ENCODE measurements around the gene PSMD13.
A peak's percentile ranks its signal among the peaks of the same experiment; 100 is the strongest.
"Not testable (repeated sequence)": the region's sequence is repeated elsewhere in the genome, so short reads cannot be mapped to it uniquely, and the experiment has no call there.

The PSMD13 gene

DNA sequence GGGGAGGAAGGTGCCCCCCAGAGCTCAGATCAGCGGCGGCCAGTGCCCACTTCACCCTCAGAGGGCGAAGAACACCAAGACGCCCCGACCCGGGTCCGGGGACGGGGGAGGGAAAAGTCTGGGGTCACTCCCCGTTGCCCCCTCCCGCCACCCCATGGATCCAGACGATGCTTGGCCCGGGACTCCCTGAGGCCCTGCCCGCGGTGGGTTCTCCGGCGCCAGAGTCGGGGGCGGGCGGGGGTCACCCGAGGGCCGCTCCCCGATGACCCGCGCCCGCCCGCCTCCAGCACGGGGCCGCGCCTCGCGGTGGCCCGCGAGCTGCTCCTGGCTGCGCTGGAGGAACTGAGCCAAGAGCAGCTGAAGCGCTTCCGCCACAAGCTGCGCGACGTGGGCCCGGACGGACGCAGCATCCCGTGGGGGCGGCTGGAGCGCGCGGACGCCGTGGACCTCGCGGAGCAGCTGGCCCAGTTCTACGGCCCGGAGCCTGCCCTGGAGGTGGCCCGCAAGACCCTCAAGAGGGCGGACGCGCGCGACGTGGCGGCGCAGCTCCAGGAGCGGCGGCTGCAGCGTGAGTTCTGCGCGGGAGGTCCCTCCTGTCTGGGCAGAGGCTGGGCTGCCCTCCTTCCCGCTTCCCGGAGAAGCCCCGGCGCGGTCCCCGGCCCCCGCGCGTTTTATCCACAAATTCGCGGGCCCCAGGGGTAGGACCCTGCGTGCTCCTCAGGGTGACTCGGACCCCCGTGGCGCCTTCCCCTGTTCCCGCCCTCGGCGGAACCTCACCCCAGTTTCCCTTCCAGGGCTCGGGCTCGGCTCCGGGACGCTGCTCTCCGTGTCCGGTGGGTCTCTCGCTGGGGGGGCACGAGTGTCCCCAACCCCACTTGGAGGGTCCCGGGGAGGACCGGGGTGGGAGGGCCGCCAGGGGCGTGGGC lies 42.5 kb downstream of the PSMD13 start:
- no peak for DNase-seq

DNA sequence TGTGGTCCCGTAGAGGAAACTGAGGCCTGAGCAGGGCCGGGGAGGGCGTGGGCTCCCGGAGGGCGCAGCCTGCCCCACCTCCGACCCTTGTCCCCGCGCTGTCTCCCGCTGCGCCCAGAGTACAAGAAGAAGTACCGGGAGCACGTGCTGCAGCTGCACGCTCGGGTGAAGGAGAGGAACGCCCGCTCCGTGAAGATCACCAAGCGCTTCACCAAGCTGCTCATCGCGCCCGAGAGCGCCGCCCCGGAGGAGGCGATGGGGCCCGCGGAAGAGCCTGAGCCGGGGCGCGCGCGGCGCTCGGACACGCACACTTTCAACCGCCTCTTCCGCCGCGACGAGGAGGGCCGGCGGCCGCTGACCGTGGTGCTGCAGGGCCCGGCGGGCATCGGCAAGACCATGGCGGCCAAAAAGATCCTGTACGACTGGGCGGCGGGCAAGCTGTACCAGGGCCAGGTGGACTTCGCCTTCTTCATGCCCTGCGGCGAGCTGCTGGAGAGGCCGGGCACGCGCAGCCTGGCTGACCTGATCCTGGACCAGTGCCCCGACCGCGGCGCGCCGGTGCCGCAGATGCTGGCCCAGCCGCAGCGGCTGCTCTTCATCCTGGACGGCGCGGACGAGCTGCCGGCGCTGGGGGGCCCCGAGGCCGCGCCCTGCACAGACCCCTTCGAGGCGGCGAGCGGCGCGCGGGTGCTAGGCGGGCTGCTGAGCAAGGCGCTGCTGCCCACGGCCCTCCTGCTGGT lies 43.4 kb downstream of the PSMD13 start:
- no peak for DNase-seq

DNA sequence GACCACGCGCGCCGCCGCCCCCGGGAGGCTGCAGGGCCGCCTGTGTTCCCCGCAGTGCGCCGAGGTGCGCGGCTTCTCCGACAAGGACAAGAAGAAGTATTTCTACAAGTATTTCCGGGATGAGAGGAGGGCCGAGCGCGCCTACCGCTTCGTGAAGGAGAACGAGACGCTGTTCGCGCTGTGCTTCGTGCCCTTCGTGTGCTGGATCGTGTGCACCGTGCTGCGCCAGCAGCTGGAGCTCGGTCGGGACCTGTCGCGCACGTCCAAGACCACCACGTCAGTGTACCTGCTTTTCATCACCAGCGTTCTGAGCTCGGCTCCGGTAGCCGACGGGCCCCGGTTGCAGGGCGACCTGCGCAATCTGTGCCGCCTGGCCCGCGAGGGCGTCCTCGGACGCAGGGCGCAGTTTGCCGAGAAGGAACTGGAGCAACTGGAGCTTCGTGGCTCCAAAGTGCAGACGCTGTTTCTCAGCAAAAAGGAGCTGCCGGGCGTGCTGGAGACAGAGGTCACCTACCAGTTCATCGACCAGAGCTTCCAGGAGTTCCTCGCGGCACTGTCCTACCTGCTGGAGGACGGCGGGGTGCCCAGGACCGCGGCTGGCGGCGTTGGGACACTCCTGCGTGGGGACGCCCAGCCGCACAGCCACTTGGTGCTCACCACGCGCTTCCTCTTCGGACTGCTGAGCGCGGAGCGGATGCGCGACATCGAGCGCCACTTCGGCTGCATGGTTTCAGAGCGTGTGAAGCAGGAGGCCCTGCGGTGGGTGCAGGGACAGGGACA lies 44.1 kb downstream of the PSMD13 start:
- no peak for DNase-seq

DNA sequence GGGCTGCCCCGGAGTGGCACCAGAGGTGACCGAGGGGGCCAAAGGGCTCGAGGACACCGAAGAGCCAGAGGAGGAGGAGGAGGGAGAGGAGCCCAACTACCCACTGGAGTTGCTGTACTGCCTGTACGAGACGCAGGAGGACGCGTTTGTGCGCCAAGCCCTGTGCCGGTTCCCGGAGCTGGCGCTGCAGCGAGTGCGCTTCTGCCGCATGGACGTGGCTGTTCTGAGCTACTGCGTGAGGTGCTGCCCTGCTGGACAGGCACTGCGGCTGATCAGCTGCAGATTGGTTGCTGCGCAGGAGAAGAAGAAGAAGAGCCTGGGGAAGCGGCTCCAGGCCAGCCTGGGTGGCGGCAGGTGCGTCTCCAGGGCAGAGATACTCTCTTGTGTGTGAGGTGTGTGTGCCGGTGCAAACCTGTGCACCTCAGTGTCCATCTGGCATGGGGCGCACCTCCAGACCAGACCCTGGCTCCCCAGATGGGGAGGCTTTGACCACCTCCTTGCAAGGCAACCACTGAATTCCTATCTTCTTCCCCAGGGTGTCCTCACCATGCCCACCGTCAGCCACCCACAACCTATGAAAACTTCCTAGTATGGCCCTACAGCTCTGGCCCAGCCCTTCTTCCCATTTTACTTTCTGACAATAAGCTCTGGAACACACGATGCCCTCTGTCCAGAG lies 44.8 kb downstream of the PSMD13 start:
- no peak for DNase-seq

DNA sequence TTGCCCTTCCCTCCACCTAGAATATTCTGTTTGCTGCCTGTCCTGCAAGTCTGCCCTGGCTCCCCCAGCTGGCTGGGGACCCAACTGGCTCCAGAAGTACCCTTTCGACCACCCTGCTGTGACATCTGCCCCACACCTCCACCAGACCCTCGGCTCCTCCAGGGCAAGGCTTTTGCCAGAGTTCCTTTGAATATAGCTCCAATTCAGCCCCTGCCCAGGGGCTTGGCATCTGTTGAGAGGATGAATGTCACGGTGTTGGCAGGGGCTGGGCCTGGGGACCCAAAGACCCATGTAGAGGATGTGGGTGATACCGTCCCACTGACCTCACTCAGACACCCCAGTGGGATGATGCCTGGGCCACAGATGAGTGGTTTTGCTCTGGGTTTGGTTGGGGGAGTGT lies 45.4 kb downstream of the PSMD13 start:
- no peak for DNase-seq

DNA sequence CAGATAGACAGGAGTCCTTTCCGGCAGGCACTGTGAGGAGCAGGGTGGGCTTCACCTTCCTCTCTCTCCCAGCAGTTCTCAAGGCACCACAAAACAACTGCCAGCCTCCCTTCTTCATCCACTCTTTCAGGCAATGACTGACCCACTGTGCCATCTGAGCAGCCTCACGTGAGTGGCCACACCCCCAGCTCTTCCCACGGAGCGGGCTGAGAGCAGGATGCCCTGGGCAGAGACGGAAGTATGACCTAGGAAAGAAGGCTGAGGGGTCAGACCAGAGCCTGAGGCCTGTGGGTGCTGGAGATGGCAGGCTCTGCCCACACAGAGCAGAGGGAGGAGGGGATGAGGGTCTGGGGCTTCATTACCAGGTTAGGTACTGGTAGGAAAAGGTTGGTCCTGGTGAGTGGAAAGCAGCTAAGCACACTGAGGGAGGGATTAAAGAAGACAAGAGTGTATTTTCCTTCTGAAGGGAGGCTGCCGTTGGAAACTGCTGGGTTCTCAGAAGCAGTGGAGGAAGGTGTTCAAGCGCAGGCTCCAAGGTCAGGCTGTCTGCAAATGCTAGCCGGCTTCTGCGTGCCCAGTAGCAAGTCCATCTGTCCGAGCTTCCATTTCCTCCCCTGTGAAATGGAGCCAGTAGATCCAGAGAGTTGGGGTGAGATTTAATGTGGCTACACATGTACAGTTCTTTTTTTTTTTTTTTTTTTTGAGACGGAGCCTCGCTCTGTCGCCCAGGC lies 46.0 kb downstream of the PSMD13 start:
- DNase-seq = no peak

DNA sequence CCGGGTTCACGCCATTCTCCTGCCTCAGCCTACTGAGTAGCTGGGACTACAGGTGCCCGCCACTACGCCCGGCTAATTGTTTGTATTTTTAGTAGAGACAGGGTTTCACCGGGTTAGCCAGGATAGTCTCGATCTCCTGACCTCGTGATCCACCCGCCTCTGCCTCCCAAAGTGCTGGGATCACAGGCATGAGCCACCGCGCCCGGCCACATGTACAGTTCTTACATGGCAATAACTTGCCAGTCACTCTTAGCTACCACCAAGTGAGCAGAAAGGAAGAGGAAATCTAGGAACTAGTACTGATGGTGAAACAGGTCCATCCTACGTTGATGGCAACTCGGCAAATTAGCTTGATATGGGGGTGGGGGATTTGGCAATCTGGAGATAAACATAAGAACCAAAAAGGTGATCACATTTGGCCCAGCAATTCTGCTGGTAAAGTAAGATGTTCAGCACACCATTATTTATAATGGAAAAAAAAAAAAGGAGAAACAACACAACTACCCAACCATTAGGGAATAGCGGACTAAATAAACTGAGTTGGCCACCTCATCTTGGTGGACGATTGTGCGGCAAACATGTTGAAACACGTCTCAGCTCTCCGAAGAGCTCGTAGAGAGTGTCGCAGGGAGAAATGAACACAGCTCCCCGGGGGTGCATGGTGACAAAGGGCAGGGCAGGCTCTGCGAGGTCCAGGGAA lies 46.8 kb downstream of the PSMD13 start:
- DNase-seq = no peak

DNA sequence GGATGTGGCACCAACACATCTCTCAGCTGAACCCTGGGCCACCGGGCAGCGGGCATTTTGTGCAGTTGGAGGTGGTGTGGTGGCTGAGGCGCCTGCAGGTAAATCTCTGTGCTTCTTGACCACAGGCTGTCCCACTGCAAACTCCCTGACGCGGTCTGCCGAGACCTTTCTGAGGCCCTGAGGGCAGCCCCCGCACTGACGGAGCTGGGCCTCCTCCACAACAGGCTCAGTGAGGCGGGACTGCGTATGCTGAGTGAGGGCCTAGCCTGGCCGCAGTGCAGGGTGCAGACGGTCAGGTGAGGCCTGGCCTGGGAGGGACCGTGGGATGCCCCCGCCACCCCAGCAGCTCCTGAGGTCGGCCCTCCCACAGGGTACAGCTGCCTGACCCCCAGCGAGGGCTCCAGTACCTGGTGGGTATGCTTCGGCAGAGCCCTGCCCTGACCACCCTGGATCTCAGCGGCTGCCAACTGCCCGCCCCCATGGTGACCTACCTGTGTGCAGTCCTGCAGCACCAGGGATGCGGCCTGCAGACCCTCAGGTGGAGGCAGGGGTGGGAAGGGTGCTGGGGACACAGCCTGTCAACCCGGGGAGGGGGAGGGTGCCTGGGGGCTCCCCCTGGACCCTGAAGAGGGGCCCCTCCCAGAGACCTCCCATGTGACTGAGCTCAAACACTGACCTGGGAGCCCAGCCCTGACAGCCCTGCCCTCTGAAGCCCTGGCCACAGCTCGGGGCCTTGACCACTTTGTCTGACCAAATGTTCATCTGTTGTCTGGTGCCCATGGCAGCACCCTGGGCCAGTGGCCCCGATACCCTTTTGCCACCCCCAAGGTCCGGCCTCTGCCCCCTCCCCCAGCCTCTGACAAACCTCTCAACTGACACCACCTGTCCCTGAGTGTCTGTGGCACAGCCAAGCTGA lies 47.6 kb downstream of the PSMD13 start:
- no peak for DNase-seq

DNA sequence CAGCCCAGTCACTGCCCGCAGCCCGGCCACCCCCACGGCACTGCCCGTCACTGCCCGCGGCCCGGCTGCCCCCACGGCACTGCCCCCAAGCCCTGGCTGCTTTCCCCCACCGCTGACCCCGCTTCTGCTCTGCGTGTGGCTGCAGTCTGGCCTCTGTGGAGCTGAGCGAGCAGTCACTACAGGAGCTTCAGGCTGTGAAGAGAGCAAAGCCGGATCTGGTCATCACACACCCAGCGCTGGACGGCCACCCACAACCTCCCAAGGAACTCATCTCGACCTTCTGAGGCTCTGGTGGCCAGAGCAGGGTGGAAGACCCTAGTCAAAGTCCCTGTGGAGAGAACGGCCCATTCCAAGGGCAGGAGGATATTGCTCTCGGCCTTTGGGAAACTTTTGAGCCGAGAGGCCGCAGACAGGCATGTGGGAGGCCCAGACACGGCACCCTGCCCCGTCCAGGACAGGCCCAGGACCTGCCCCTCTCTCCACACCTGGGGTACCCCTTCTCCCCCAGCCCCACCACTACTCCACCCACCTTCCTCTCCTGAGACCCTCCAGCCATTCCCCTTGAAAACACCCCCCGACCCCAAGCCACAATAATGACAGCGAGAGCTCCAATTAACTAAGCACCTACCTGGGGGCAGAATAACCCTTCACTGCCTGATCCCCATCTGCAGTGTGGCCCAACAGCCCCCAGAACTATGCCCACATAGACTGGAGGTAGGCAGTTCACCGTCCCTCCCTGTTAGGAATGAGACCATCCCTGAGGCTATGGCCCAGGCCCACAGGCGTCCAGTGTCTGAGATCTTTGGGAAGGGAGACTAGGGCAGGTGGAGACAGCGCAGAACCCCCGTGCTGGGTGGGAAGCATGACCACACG lies 48.5 kb downstream of the PSMD13 start:
- no peak for DNase-seq

DNA sequence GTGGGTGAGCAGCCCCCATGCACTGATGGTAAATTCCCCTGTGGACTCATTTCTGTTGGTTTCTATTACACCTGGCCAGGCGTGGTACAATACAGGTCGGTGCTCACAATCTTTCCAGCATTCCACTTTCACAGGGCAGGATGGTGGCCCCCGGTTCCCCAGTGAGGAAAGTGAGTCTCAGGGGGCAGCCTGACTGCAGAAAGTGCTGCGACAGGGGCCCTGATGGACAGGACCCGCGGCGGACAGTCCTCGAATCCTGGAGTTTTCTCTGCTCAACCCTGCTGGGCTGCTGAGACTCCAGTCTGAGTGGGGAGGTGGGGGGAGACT lies 49.1 kb downstream of the PSMD13 start:
- no peak for DNase-seq

DNA sequence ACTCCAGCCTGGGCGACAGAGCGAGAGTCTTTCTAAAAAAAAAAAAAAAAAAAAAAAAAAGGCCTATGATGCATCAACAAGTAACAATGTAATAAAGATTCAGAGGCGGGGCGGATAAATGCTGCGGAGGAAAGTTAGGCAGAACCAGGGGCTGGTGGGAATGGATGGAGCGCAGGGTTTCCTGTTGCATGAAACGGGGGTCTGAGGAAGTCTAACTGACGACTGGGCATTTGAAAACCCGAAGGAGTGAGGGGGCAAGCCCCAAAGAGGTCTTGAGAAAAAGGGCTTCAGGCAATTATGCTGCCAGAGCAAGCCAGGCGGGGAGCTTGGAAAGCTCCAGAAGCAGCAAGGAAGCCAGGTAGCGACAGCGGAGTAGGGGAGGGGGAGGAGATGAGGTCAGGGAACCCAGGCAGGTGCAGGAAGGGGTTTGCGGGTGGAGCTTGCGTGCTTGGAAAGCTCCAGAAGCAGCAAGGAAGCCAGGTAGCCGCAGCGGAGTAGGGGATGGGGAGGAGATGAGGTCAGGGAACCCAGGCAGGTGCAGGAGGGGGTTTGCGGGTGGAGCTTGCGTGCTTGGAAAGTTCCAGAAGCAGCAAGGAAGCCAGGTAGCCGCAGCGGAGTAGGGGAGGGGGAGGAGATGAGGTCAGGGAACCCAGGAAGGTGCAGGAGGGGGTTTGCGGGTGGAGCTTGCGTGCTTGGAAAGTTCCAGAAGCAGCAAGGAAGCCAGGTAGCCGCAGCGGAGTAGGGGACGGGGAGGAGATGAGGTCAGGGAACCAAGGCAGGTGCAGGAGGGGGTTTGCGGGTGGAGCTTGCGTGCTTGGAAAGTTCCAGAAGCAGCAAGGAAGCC lies 50.4 kb downstream of the PSMD13 start:
- DNase-seq = not testable (repeated sequence)

DNA sequence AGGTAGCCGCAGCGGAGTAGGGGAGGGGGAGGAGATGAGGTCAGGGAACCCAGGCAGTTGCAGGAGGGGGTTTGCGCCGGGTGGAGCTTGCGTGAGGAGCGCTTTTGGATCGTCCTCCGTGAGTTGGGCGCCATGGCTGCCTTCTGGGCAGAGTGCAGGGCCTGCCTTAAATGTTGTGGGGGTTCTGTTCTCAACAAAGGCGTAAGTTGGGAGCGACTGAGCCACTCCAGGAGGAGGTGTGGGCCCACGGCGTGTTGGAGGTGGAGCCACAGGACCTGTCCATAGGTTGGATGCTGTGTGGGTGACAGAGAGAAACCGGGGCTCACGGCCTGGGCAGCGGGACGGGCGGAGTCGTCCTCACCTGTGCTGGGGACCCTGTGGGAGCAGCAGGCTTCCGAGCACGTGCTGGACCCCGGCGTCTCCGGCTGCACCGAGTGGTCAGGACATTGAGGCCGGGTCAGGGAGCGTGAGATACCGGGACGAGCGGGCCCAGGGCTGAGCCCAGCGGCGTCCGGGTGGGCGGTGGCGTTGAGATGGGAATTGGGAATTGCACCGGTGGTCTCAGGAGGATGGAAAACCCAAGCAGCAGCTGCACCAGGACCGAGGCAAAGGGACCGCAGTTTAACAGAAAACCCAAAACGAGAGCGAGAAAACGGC lies 51.2 kb downstream of the PSMD13 start:
- DNase-seq = no peak

DNA sequence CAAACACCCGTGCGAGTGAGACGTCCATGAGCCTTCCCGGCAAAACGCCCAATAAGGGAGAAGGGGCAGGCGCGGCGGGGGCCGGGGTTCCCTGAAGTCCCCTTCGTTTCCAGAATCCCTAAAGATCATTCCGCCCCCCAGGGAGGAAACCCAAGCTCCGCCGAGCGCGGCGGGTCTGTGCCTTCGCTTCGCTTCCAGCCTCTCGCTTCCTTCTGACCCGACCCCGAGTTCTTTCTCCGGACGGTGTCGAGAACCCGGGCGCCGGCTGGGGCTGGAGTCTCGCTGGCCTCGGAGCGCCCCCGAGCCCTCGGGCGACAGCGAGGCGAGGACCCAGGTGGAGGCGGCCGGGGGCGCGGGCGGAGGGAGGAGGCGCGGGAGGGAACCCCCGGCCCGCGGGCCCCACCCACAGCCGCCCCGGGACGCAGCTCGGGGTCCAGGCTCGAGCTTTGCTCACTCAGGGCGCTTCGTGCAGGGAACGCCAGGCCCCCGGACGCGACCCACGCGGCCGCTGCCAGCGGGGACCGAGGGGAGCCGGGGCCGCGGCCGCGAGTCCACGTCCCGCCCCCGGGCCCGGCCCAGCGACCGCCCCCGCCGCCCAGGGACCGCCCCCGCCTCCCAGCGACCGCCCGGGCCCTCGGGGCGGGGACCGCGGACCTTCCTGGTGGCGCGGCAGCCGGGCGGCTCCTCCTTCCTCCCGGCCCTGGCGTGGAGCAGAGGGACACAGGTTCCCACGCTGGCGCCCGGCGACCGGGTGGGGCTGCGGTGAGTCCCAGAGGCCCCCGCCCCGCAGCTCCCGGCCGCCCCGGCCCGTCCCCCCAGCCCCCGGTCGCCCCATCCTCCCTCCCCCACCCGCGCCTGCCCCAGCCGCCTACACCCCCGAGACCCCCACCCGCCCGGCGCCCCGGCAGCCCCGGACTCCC lies 52.0 kb downstream of the PSMD13 start, which contains the start of gene PGGHG:
PGGHG (plus strand) TSS at position 649 of the 920 bp plus-strand sequence. CDS start 691 bp downstream, outside the sequence.
- DNase-seq = peak; percentile 12

DNA sequence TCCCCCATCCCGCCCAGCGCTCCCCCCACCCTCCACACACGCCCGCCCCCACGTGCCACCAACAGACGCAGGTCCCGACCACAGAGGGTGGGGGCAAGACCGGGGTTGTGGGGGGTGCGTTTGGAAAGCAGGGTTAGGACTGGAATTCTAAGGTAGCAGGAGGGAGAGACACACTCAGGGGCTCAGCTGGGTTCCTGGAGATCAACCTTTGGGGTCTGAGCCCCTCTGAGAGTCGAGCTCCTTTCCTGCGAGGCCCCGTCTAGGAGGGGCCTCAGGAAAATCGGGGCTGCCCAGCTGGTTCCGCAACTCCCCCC lies 52.6 kb downstream of the PSMD13 start:
- DNase-seq = no peak

DNA sequence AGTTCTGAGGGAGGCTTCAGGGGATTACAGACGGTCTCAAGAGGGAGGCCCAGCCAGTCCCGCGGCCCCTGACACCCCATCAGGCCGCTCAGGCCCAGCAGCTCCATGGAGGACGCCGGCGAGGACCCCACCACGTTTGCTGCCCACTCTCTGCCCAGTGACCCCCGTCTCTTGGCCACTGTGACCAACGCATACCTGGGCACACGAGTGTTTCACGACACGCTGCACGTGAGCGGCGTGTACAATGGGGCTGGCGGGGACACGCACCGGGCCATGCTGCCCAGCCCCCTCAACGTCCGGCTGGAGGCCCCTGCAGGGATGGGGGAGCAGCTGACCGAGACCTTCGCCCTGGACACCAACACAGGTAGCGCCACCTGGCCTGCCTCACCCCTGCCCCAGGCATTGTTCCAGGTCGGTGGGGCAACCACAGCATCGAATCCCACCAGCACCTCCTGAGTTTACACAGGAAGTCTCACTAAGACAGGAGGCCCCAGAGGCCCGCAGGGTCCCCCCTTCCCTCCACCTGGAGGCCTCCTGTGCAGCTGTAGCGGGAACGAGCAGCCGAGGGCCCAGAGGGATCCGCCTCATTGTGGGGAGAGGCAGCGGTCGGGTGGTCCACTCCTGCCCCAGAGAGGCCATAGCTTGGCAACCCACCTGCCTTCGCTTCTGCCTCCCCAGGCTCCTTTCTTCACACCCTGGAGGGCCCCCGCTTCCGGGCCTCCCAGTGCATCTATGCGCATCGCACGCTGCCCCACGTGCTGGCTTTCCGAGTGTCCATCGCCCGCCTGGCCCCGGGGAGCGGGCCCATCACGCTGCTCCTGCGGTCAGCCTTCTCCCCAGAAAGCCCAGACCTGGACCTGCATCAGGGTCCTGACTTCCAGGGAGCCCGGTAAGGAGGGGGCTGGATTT lies 53.2 kb downstream of the PSMD13 start:
- DNase-seq = no peak

All from amniotic stem cell (primary cell).